ENCODE data around the gene TAT.
A peak's percentile ranks its signal among the peaks of the same experiment; 100 is the strongest.
"Not testable (repeated sequence)": the region's sequence is repeated elsewhere in the genome, so short reads cannot be mapped to it uniquely, and the experiment has no call there.

TAT gene

DNA sequence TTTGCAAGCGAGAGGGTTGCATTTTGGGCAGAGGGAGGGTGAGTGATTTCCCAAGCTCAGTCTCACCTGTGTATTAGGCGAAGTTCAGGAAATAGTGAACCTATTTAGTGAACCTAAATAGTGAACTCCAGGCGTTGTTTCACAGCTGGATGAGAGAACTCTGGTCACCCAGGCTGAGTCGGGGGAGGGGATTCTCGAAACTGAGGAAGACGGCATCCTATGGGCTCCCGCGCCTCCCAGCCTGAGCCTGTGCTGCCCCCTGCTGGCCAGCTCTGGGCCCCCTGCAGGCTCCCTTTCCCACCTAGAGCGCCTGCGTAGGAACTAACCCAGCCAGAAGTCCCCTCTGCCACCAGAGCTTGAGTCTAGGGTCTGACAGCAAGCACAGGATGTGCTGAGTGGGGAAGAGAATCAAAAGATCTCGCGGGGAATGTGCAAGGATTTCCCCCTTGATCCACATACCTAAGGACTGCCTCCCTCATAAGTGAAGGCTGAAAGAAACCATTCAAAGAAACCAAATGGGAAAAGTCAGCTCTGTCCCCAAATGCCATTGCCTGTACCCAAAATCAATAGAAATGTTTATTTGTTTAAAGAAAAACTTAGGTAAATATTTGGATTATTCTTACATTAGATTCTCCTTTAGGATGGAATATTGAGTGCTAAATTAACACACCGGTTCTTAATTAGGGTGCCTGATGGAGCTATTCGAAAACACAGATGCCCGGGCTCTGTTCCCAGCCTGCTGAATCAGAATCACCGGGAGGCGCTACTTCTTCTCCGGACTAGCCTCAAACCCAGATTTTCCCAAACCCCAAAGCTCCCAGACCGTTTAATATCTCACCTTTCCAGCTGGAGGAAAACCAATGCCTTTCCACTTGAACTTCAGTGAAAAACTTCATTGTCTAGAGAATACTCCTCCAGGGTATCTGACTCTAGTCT lies 34.3 kb upstream of the TAT start:
- H3K27ac ChIP-seq = no peak overlapping the region
- peak; percentile 91 for TF ChIP-seq CTCF (conservative IDR thresholded peaks at IDR 0.05)

DNA sequence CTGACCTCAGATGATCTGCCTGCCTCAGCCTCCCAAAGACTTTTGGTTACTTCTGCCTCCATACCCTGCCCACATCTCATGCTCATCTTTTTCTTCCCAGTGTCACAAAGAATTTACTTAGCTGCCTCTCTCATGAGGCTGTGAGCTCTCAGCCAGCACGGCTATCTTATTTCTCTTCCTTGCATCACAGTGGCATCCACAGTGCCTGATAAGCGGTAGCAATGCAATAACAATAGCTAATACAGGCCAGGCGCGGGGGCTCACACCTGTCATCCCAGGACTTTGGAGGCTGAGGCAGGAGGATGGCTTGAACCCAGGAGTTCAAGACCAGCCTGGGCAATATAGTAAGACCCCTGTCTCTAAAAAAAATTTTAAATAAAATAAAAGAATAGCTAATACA lies 33.6 kb upstream of the TAT start:
- no peak for TF ChIP-seq CTCF (conservative IDR thresholded peaks at IDR 0.05)
- H3K27ac ChIP-seq = no peak overlapping the region

DNA sequence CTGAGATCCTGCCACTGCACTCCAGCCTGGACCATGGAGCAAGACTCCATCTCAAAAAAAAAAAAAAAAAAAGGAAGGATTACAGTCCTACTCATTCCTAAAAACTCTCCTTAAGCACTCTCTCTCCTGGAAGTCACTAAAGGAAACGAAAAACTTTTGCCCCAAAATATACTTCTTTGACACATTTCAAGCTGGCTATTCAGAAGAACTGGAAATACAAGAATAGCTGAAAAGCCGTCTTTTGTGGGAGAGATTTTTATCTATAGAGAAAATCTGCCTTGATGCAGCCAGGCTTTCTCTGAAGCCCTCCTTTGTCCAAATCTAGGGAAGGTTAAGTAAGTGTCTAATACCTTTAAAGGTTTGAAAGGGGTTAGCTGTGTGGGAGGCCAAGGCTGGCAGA lies 32.2 kb upstream of the TAT start:
- TF ChIP-seq CTCF (conservative IDR thresholded peaks at IDR 0.05) = no peak
- H3K27ac ChIP-seq = no peak overlapping the region

DNA sequence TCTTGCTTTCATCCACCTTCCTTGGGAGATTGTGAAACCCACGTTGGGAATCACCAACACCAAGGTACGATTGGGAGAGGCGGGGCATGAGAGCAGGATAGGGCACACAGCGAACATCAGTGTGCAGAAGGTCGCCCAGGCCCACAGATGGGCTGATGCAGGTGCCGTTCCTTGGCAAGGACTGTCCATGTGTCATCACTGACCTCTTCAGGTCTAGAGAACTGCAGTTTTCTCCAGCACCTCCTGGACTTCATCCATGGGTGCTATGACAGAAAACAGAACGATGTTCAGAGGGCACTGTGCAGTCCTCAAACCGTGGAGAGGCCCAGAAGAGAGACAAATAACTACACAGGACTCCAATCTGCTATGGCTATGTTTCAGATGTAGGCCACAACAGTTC lies 23.9 kb upstream of the TAT start:
- no peak overlapping the region for H3K27ac ChIP-seq
- no peak for TF ChIP-seq CTCF (conservative IDR thresholded peaks at IDR 0.05)

DNA sequence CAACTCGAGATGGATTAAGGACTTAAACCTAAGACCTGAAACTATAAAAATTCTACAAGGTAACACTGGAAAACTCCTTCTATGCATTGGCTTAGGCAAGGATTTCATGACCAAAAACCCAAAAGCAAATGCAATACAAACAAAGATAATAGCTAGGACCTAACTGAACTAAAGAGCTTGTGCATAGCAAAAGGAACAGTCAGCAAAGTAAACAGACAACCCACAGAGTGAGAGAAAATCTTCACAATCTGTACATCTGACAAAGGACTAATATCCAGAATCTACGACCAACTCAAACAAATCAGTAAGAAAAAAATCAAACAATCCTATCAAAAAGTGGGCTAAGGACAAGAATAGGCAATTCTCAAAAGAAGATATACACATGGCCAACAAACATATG lies 21.5 kb upstream of the TAT start:
- not testable (repeated sequence) for H3K27ac ChIP-seq

- H3K27ac ChIP-seq = not testable (repeated sequence)
Measured at GRCh38 chr16:71595340-71595826, 18.5 kb upstream of the TAT start.

DNA sequence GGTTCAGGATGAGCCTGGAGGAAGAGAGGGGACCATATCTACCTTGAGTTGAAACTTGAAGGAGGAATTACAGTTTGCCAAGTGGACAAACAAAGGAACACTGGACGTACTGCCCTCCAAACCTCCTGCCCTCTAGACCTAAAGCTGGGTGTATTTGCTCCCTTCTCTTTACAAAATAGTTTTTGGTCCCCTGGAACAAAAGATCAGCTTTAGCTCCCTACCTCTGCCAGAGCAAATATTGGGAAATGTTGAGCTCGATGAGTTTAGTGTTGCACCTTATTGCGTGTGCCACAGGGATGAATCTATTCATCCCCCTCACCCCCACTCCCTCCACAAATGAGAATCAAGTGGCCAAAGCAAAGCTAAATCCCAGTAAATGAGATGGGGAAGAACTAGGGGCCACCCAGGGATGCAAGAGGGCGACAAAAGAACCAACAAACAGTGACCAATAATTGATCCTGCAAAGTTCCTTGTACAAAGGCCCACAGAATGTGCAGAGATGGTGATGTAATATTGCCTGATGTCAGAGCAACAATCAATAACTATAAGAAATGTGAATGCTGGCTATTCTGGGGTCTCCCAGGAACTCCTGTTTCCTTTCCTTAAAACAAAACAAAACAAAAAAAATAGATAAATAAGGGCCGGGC lies 17.2 kb upstream of the TAT start:
- no peak overlapping the region for H3K27ac ChIP-seq
- TF ChIP-seq CTCF (conservative IDR thresholded peaks at IDR 0.05) = no peak

GRCh38 chr16:71593048-71593999 lies 16.4 kb upstream of the TAT start:
- TF ChIP-seq CTCF (conservative IDR thresholded peaks at IDR 0.05) = no peak
- H3K27ac ChIP-seq = no peak overlapping the region

Data from VCaP (cell line).